ENCODE measurements around the gene MS4A4E.

Gene MS4A4E

GRCh38 chr11:60170566-60170965, 72.4 kb downstream of the MS4A4E start:
- FAIRE-seq: no peak

- no peak for FAIRE-seq
These were observed 73.5 kb downstream of the MS4A4E start for GRCh38 chr11:60169264-60169915.

- no peak for FAIRE-seq
These were observed 74.6 kb downstream of the MS4A4E start for GRCh38 chr11:60168306-60168705.

DNA sequence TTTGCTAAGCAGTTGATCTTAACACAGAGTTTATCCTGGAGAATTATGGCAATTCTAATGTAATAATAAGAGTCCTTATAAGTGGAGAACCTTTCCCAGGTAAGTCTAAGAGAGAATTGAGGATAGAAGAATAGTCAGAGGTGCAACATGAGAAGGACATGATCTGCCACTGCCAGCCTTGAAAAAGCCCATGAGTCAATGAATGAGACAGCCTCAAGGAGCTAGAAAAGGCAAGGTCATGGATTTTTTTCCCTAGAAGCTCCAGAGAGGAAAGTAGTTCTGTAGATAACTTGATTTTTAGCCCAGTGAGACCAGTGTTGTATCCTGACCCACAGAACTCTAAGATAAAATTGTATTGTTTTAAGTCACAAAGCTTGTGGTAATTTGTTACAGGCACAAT, 77.0 kb downstream of the MS4A4E start:
- no peak for FAIRE-seq

DNA sequence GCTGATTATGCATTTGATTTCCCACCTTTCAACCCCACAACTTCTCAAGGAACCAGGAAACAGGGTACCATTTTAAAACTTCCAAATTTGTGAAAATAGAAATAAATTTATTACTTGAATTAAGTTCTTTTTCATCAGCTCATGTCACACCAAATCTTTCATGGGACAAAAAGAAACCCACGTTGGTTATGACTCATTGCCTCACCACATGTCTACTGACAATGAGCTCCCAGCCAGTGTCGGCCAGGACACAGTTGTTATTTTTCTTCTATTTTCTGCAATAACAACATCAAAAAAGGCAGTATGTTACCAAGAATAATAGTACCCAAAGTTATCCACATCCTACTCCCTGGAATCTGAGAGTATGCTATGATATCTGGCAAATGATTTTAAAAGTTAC, 77.4 kb downstream of the MS4A4E start:
- FAIRE-seq: no peak

DNA sequence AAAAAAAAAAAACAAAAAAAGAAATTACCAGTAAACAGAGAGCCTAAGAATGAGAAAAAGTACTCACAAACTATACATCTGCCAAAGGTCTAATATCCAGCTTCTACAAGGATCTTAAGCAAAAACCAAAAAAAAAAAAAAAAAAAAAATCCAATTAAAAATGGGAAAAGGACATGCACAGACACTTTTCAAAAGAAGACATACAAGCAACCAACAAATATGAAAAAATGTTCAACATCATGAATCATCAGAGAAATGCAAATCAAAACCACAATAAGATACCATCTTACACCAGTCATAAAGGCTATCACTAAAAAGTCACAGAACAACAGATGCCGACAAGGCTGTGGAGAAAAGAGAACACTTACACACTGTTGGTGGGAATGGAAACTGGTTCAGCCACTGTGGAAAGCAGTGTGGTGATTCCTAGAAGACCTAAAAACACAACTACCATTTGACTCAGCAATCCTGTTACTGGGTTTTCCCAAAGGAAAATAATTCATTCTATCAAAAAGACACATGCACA, 78.3 kb downstream of the MS4A4E start:
- FAIRE-seq: no peak

- FAIRE-seq: no peak
These were observed 81.2 kb downstream of the MS4A4E start for GRCh38 chr11:60161766-60162165.

DNA sequence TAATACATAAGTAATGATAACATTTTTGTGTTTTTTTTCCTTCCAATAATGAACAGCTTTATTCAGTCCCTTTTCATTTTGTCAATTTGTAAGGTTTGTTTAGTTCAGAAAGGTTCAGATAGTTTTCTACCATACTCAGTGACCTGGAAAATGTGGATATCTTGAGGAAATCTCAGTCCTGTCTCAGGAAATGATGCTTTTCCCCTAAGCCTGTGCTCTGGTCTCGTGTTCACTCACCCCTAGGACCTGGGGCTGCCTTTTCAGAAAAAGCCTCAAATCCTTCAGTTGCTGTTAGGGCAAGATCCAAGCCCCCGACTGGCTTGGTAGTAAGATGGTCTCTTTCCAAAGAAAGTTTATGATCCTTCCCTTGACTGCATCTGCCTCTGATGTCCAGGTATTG, 81.8 kb downstream of the MS4A4E start:
- no peak for FAIRE-seq

- no peak for FAIRE-seq
These were observed 83.1 kb downstream of the MS4A4E start for GRCh38 chr11:60159868-60160267.

DNA sequence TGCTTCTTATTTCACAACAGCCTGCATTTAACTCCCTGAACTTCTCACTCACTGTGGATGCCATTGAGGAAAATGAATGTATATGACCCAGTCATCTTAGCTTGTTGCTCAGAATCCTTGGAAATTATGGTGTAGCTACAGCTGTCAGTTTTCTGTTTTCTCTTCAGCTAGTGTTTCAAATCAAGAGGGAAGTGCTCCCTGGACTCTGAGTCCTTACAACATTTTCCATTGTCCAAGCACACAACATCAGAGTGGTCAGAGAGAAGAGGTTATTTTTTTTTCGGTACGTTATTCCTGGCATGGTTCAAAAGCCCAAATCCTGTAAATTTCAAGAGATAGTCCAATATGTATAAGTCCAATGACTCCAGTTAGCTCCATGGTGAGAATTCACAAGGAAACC, 83.7 kb downstream of the MS4A4E start:
- no peak for FAIRE-seq

DNA sequence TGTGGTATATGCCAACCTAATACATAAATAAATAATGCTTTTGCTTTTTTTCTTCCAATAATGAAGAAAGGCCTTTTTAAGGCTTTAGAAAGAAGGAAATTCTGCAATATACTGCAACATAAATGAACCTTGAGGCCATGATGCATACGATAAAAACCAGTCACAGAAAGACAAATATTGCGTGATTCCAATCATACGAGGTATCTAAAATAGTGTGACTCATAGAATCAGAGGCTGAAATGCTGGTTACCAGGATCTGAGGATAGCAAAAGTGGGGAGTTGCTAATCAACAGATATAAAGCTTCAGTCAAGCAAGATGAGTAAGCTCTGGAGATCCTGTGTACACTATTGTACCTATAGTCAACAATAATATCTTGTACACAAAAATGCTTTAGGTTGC, 84.3 kb downstream of the MS4A4E start:
- FAIRE-seq: no peak

GRCh38 chr11:60155931-60156330, 87.0 kb downstream of the MS4A4E start:
- no peak for FAIRE-seq

GRCh38 chr11:60152727-60153126, 90.2 kb downstream of the MS4A4E start:
- FAIRE-seq: peak; percentile 41

DNA sequence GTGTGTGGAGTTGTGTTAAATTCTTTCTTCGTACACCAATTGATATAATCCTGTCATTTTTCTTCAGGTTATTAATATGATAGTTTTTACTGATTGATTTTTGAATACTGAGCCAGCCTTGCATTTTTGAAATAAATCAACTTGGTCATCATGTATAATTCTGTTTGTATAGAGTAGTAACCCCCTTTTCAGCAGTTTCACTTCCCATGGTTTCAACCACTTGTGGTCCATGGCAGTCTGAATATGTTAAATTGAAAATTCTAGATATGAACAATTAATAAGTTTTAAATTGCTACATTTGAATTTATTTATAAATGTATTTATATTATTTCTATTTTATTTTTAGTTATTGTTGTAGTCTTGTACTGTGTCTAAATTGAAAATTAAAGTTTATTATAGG, 92.7 kb downstream of the MS4A4E start:
- no peak for FAIRE-seq
